Astrocyte (in vitro differentiated cells and primary cell): ENCODE measurements around the gene ITPRID1. TPM values are rescaled to one million over a fixed set of nuclear protein-coding genes. Genes with fewer than 3 reads are reported as not detected.

ENCODE experiments used
- DNase-seq: peaks from one replicate; pipeline ENCODE4 v3.0.0-alpha.2; 2010; ENCODE audit warnings: low read depth
- FAIRE-seq: peaks from 2 replicates; lab custom pipeline; 2011; peaks lifted over from hg19 to GRCh38; lab: Jason Lieb, UNC
- H2AFZ ChIP-seq: 2 replicates; pipeline ENCODE4 v1.6.0; 2012; ENCODE audit warnings: low read depth, low read length, inconsistent platforms
- H3K27ac ChIP-seq: 2 replicates; pipeline ENCODE4 v1.5.1; 2011; ENCODE audit warnings: low read depth, low read length, inconsistent platforms
- H3K27me3 ChIP-seq: 2 replicates; pipeline ENCODE4 v1.6.0; 2011; ENCODE audit warnings: low read length, inconsistent platforms; ENCODE audit not compliant: insufficient read depth
- H3K36me3 ChIP-seq: 2 replicates; pipeline ENCODE4 v1.5.1; 2011; ENCODE audit warnings: low read length, inconsistent platforms; ENCODE audit not compliant: insufficient read depth
- H3K4me1 ChIP-seq: 2 replicates; pipeline ENCODE4 v1.5.1; 2011; ENCODE audit warnings: low read length, inconsistent platforms; ENCODE audit not compliant: insufficient read depth
- H3K4me2 ChIP-seq: 2 replicates; pipeline ENCODE4 v1.6.0; 2012; ENCODE audit warnings: low read length, inconsistent platforms
- H3K4me3 ChIP-seq: 2 replicates; pipeline ENCODE4 v1.5.1; 2011; ENCODE audit warnings: low read depth, mild to moderate bottlenecking, low read length, inconsistent platforms; ENCODE audit not compliant: insufficient read depth
- H3K79me2 ChIP-seq: 2 replicates; pipeline ENCODE4 v1.6.0; 2012; ENCODE audit warnings: mild to moderate bottlenecking, low read length, inconsistent platforms; ENCODE audit not compliant: insufficient read depth
- H3K9ac ChIP-seq: 2 replicates; pipeline ENCODE4 v1.6.0; 2012; ENCODE audit warnings: mild to moderate bottlenecking, low read length, inconsistent platforms
- H3K9me3 ChIP-seq: 2 replicates; pipeline ENCODE4 v1.5.1; 2012; ENCODE audit warnings: low read depth, mild to moderate bottlenecking, low read length, inconsistent platforms; ENCODE audit not compliant: insufficient read depth
- H4K20me1 ChIP-seq: 2 replicates; pipeline ENCODE4 v1.6.0; 2012; ENCODE audit warnings: low read length, inconsistent platforms; ENCODE audit not compliant: insufficient read depth
- H3K27ac Mint-ChIP-seq: one replicate; pipeline ENCODE4 v1.8.0; 2021; ENCODE audit warnings: mild to moderate bottlenecking, mixed read lengths; ENCODE audit not compliant: unreplicated experiment
- H3K27me3 Mint-ChIP-seq: one replicate; pipeline ENCODE4 v1.8.0; 2021; ENCODE audit warnings: low read depth, mixed read lengths; ENCODE audit not compliant: unreplicated experiment
- H3K36me3 Mint-ChIP-seq: one replicate; pipeline ENCODE4 v1.8.0; 2021; ENCODE audit warnings: low read depth, mixed read lengths; ENCODE audit not compliant: unreplicated experiment
- H3K4me1 Mint-ChIP-seq: one replicate; pipeline ENCODE4 v1.8.0; 2021; ENCODE audit warnings: low read depth, mixed read lengths; ENCODE audit not compliant: unreplicated experiment
- H3K4me3 Mint-ChIP-seq: one replicate; pipeline ENCODE4 v1.8.0; 2021; ENCODE audit warnings: mild to moderate bottlenecking, moderate library complexity, mixed read lengths; ENCODE audit not compliant: unreplicated experiment
- H3K9me3 Mint-ChIP-seq: one replicate; pipeline ENCODE4 v1.8.0; 2021; ENCODE audit warnings: mild to moderate bottlenecking, mixed read lengths; ENCODE audit not compliant: unreplicated experiment
- CTCF ChIP-seq: IDR thresholded peaks from 2 replicates; pipeline ENCODE4 v1.5.1; 2011; ENCODE audit warnings: low read depth, mild to moderate bottlenecking, inconsistent platforms, low read length, moderate library complexity; ENCODE audit not compliant: insufficient read depth
- EZH2 ChIP-seq: IDR thresholded peaks from 2 replicates; pipeline ENCODE4 v1.6.1; 2012; ENCODE audit warnings: mild to moderate bottlenecking, low read length, inconsistent platforms; ENCODE audit not compliant: insufficient read depth
- total RNA-seq: library from RNA; stranded (reverse); gene quantifications from 2 replicates; pipeline ENCODE4 v1.2.1, GENCODE V29; 2021

The ITPRID1 gene
- total RNA-seq, 1 donor from 2014 or later, result not detected

GRCh38 chr7:31583526-31583925, 69.6 kb downstream of the ITPRID1 start:
- H3K4me3 ChIP-seq, result no peak overlapping the region
- no peaks in the 10 kb centered on the region for H3K27me3 ChIP-seq
- no peak overlapping the region for H3K27ac ChIP-seq
- no peaks in the 10 kb centered on the region for H4K20me1 ChIP-seq
- H3K79me2 ChIP-seq, result no peaks in the 10 kb centered on the region
- no peak overlapping the region for H2AFZ ChIP-seq
- no peak overlapping the region for H3K4me2 ChIP-seq
- TF ChIP-seq EZH2, result no peak
- TF ChIP-seq CTCF, result no peak
- H3K36me3 ChIP-seq, result no peaks in the 10 kb centered on the region
- Mint-ChIP-seq H3K27me3 (no peaks in the 10 kb centered on the region), H3K4me3 (no peak overlapping the region), H3K36me3 (no peaks in the 10 kb centered on the region), H3K4me1 (no peaks in the 10 kb centered on the region), H3K9me3 (no peaks in the 10 kb centered on the region), H3K27ac (no peak overlapping the region)
- H3K9ac ChIP-seq, result no peak overlapping the region
- no peaks in the 10 kb centered on the region for H3K9me3 ChIP-seq
- DNase-seq, result no peak
- FAIRE-seq, result no peak
- no peaks in the 10 kb centered on the region for H3K4me1 ChIP-seq

GRCh38 chr7:31583942-31584341, 70.1 kb downstream of the ITPRID1 start:
- no peaks in the 10 kb centered on the region for H3K4me1 Mint-ChIP-seq
- H3K9me3 Mint-ChIP-seq, result no peaks in the 10 kb centered on the region
- H3K4me3 Mint-ChIP-seq, result no peak overlapping the region
- no peak overlapping the region for H2AFZ ChIP-seq
- H3K9me3 ChIP-seq, result no peaks in the 10 kb centered on the region
- no peaks in the 10 kb centered on the region for H4K20me1 ChIP-seq
- no peak overlapping the region for H3K27ac Mint-ChIP-seq
- H3K27me3 Mint-ChIP-seq, result no peaks in the 10 kb centered on the region
- H3K27me3 ChIP-seq, result no peaks in the 10 kb centered on the region
- FAIRE-seq (no peak), DNase-seq (no peak)
- TF ChIP-seq CTCF, result no peak
- no peak for TF ChIP-seq EZH2
- H3K36me3 ChIP-seq, result no peaks in the 10 kb centered on the region
- no peaks in the 10 kb centered on the region for H3K79me2 ChIP-seq
- no peaks in the 10 kb centered on the region for H3K36me3 Mint-ChIP-seq
- no peaks in the 10 kb centered on the region for H3K4me1 ChIP-seq
- H3K4me3 ChIP-seq, result no peak overlapping the region
- no peak overlapping the region for H3K27ac ChIP-seq
- no peak overlapping the region for H3K4me2 ChIP-seq
- no peak overlapping the region for H3K9ac ChIP-seq

GRCh38 chr7:31595390-31595789, 81.5 kb downstream of the ITPRID1 start:
- no peaks in the 10 kb centered on the region for H3K36me3 ChIP-seq
- Mint-ChIP-seq H3K4me1 (no peaks in the 10 kb centered on the region), H3K27ac (no peak overlapping the region), H3K9me3 (peaks cover 3% of the 10 kb centered on the region), H3K4me3 (no peak overlapping the region), H3K36me3 (no peaks in the 10 kb centered on the region), H3K27me3 (no peaks in the 10 kb centered on the region)
- H3K4me1 ChIP-seq, result no peaks in the 10 kb centered on the region
- no peak overlapping the region for H3K27ac ChIP-seq
- no peak overlapping the region for H2AFZ ChIP-seq
- H3K27me3 ChIP-seq, result no peaks in the 10 kb centered on the region
- DNase-seq (no peak), FAIRE-seq (no peak)
- no peak for TF ChIP-seq EZH2
- TF ChIP-seq CTCF, result no peak
- no peaks in the 10 kb centered on the region for H3K9me3 ChIP-seq
- H3K4me2 ChIP-seq, result no peak overlapping the region
- H3K79me2 ChIP-seq, result no peaks in the 10 kb centered on the region
- H4K20me1 ChIP-seq, result no peaks in the 10 kb centered on the region
- H3K4me3 ChIP-seq, result no peak overlapping the region
- no peak overlapping the region for H3K9ac ChIP-seq
